Adrenal gland (tissue), 5 donors: ENCODE results near the gene ANKRD16.

Source experiments
- CTCF ChIP-seq, 6 experiments: fragments of 450-650 bp in 4 of 6; fragments of 200-600 bp in 2 of 6; sonication (generic) in 1 of 6; IDR thresholded peaks; 1 replicate in 5 of 6; 2 replicates in 1 of 6; pipeline versions ENCODE4 v1.5.1 to v1.8.0; 2016 to 2021; ENCODE audit warnings: antibody characterized with exemption in 6 of 6, mild to moderate bottlenecking in 2 of 6, moderate library complexity in 1 of 6
- POLR2A ChIP-seq, 2 donors: fragments of 450-650 bp; IDR thresholded peaks; one replicate each; pipeline ENCODE4 v1.6.1; 2017; ENCODE audit warnings: antibody characterized with exemption in 2 of 2, mild to moderate bottlenecking in 2 of 2, moderate library complexity in 1 of 2
- donor health status: DM: no; HTN: no; CAD: no.

GRCh38 chr10:5887029-5887428 is 2.7 kb downstream of the ANKRD16 start:
- TF ChIP-seq CTCF (IDR thresholded peaks at IDR 0.05): no peak
- no peak for TF ChIP-seq POLR2A (IDR thresholded peaks at IDR 0.05)
